ENCODE data around the gene PRMT9. TPM values are rescaled to one million over a fixed set of nuclear protein-coding genes. Genes with fewer than 3 reads are reported as not detected.
A peak's percentile ranks its signal among the peaks of the same experiment; 100 is the strongest.

Gene PRMT9
- total RNA-seq, 1 donor from 2014 or later = 10.1 TPM

GRCh38 chr4:147620315-147620714 is 63.6 kb downstream of the PRMT9 start:
- no peak for DNase-seq (ENCODE audit: low read depth in 2 of 2)

- no peak for DNase-seq (ENCODE audit: low read depth in 2 of 2)
Observed at GRCh38 chr4:147617841-147618691, 65.9 kb downstream of the PRMT9 start.

- DNase-seq (ENCODE audit: low read depth in 2 of 2) = peak; percentile 83 to 94
Observed at GRCh38 chr4:147617173-147617840, 66.7 kb downstream of the PRMT9 start, which contains the start of gene TMEM184C. TMEM184C (plus strand) TSS chr4:147617397; CDS start chr4:147617957, 560 bp downstream.

GRCh38 chr4:147616849-147617172 is 67.2 kb downstream of the PRMT9 start:
- DNase-seq (ENCODE audit: low read depth in 2 of 2) = no peak

GRCh38 chr4:147610686-147611085 is 73.3 kb downstream of the PRMT9 start:
- DNase-seq (ENCODE audit: low read depth in 2 of 2) = no peak

GRCh38 chr4:147607471-147607870 is 76.5 kb downstream of the PRMT9 start:
- no peak for DNase-seq (ENCODE audit: low read depth in 2 of 2)

- DNase-seq (ENCODE audit: low read depth in 2 of 2) = no peak
Observed at GRCh38 chr4:147605499-147605898, 78.5 kb downstream of the PRMT9 start.

GRCh38 chr4:147599769-147600168 is 84.2 kb downstream of the PRMT9 start:
- no peak for DNase-seq (ENCODE audit: low read depth in 2 of 2)

GRCh38 chr4:147599206-147599605 is 84.8 kb downstream of the PRMT9 start:
- DNase-seq (ENCODE audit: low read depth in 2 of 2) = no peak

- DNase-seq (ENCODE audit: low read depth in 2 of 2) = no peak
Observed at GRCh38 chr4:147597561-147597960, 86.4 kb downstream of the PRMT9 start.

GRCh38 chr4:147596981-147597380 is 87.0 kb downstream of the PRMT9 start:
- DNase-seq (ENCODE audit: low read depth in 2 of 2) = peak; percentile 27 to 59

- DNase-seq (ENCODE audit: low read depth in 2 of 2) = peak in 1 of 2 donors; percentile 23
Observed at GRCh38 chr4:147596377-147596776, 87.6 kb downstream of the PRMT9 start.

GRCh38 chr4:147594578-147594977 is 89.4 kb downstream of the PRMT9 start:
- no peak for DNase-seq (ENCODE audit: low read depth in 2 of 2)

GRCh38 chr4:147594107-147594506 is 89.9 kb downstream of the PRMT9 start:
- no peak for DNase-seq (ENCODE audit: low read depth in 2 of 2)

- DNase-seq (ENCODE audit: low read depth in 2 of 2) = no peak
Observed at GRCh38 chr4:147591106-147591505, 92.9 kb downstream of the PRMT9 start.

- peak; percentile 35 to 64 for DNase-seq (ENCODE audit: low read depth in 2 of 2)
Observed at GRCh38 chr4:147590249-147590920, 93.6 kb downstream of the PRMT9 start.

- no peak for DNase-seq (ENCODE audit: low read depth in 2 of 2)
Observed at GRCh38 chr4:147589586-147589985, 94.4 kb downstream of the PRMT9 start.

Other genes with a start within 250 kb of the PRMT9 start
- 0.38 TPM in 1 of 2 replicates, not detected in the other for gene EDNRA, start 203.1 kb downstream of the PRMT9 start, total RNA-seq
- gene TMEM184C, start 66.8 kb downstream of the PRMT9 start, total RNA-seq = 23.2 and 30.1 TPM in 2 replicates
- 4.8 and 9.1 TPM in 2 replicates for gene ARHGAP10, start 47.9 kb upstream of the PRMT9 start, total RNA-seq

Measured in dermis microvascular lymphatic vessel endothelial cell (primary cell).